IMR-90 (cell line): Measurements from ENCODE around the gene PLCH2. TPM values are rescaled to one million over a fixed set of nuclear protein-coding genes. Genes with fewer than 3 reads are reported as not detected.

Experiments
- ATAC-seq: fragments of 200-7000 bp; cut with Tn5 transposase; 2 replicates; pipeline ENCODE4 v1.9.1; 2020; ENCODE audit warnings: low read depth, mild to moderate bottlenecking, moderate library complexity
- BruUV-seq: library from RNA; stranded (reverse); fragments of 400-500 nt; replicated peaks from 2 replicates; lab custom pipeline; 2021; lab: Mats Ljungman, UMichigan
- CTCF ChIA-PET: fragments of 300-600 bp; formaldehyde crosslinking; extraction: SDS; loops from one replicate; lab custom pipeline; 2021; ENCODE audit warnings: antibody characterized with exemption; lab: Yijun Ruan, JAX
- POLR2A ChIA-PET: fragments of 300-600 bp; sonication (Branson Sonifier 250); formaldehyde crosslinking; loops from one replicate; lab custom pipeline; 2022; ENCODE audit warnings: antibody characterized with exemption; ENCODE audit not compliant: unreplicated experiment; lab: Charles Lee
- DNase-seq: peaks from one replicate; pipeline ENCODE4 v3.0.0; 2013
- H2AFZ ChIP-seq: replicated peaks from 2 replicates; pipeline ENCODE3; 2013; ENCODE audit warnings: low read length, mild to moderate bottlenecking; ENCODE audit not compliant: poor library complexity
- H2AK5ac ChIP-seq: 2 replicates; pipeline ENCODE4 v1.6.1; 2013; ENCODE audit warnings: low read depth, low read length, inconsistent platforms
- H2AK9ac ChIP-seq: replicated peaks from 2 replicates; pipeline ENCODE3; 2013; ENCODE audit warnings: mild to moderate bottlenecking, low read depth, low read length, moderate library complexity; ENCODE audit not compliant: poor library complexity
- H2BK120ac ChIP-seq: 2 replicates; pipeline ENCODE4 v1.6.1; 2013; ENCODE audit warnings: low read depth, low read length, inconsistent platforms
- H2BK15ac ChIP-seq: 3 replicates; pipeline ENCODE4 v1.6.1; 2013; ENCODE audit warnings: low read depth, low read length, inconsistent platforms
- H2BK20ac ChIP-seq: 2 replicates; pipeline ENCODE4 v1.6.1; 2013; ENCODE audit warnings: low read depth, mild to moderate bottlenecking, inconsistent platforms, low read length, moderate library complexity
- H2BK5ac ChIP-seq: 2 replicates; pipeline ENCODE4 v1.6.1; 2013; ENCODE audit warnings: mild to moderate bottlenecking, low read depth, low read length, inconsistent platforms; ENCODE audit not compliant: poor library complexity, severe bottlenecking
- H3K14ac ChIP-seq: replicated peaks from 2 replicates; pipeline ENCODE4 v1.6.1; 2013; ENCODE audit warnings: low read depth, low read length, inconsistent platforms
- H3K18ac ChIP-seq: 2 replicates; pipeline ENCODE4 v1.6.1; 2013; ENCODE audit warnings: low read depth, low read length, control low read depth
- H3K23ac ChIP-seq: 2 replicates; pipeline ENCODE4 v1.6.1; 2013; ENCODE audit warnings: low read depth, low read length, inconsistent platforms
- H3K27ac ChIP-seq: 2 replicates; pipeline ENCODE4 v1.5.1; 2013; ENCODE audit warnings: mild to moderate bottlenecking, control low read depth, low read length; ENCODE audit not compliant: insufficient read depth
- H3K27me3 ChIP-seq: 2 replicates; pipeline ENCODE4 v1.6.1; 2013; ENCODE audit warnings: low read length; ENCODE audit not compliant: control insufficient read depth, insufficient read depth
- H3K36me3 ChIP-seq: 2 replicates; pipeline ENCODE4 v1.6.1; 2013; ENCODE audit warnings: low read length, mixed read lengths; ENCODE audit not compliant: control insufficient read depth, insufficient read depth
- H3K4ac ChIP-seq: 2 replicates; pipeline ENCODE4 v1.6.1; 2013; ENCODE audit warnings: low read depth, low read length, inconsistent platforms
- H3K4me1 ChIP-seq: 2 replicates; pipeline ENCODE4 v1.6.1; 2013; ENCODE audit warnings: low read length, mixed read lengths; ENCODE audit not compliant: control insufficient read depth, insufficient read depth
- H3K4me2 ChIP-seq: 2 replicates; pipeline ENCODE4 v1.6.1; 2013; ENCODE audit warnings: low read depth, mild to moderate bottlenecking, control low read depth, low read length, moderate library complexity
- H3K4me3 ChIP-seq: 2 replicates; pipeline ENCODE4 v1.5.1; 2013; ENCODE audit warnings: low read depth, mild to moderate bottlenecking, control low read depth, low read length, moderate library complexity; ENCODE audit not compliant: insufficient read depth
- H3K56ac ChIP-seq: 2 replicates; pipeline ENCODE4 v1.6.1; 2013; ENCODE audit warnings: low read length, inconsistent platforms; ENCODE audit not compliant: insufficient read depth; ENCODE audit errors: extremely low read depth
- H3K79me1 ChIP-seq, 2 experiments: 2 replicates each; pipeline ENCODE4 v1.6.1; 2013; ENCODE audit warnings: low read length in 2 of 2, inconsistent platforms in 1 of 2, low read depth in 1 of 2
- H3K9ac ChIP-seq: 2 replicates; pipeline ENCODE4 v1.6.1; 2013; ENCODE audit warnings: low read depth, low read length, control low read depth
- H3K9me1 ChIP-seq: 2 replicates; pipeline ENCODE4 v1.6.1; 2013; ENCODE audit warnings: low read length, inconsistent platforms; ENCODE audit not compliant: insufficient read depth
- H3K9me3 ChIP-seq: 2 replicates; pipeline ENCODE4 v1.6.1; 2013; ENCODE audit warnings: low read length; ENCODE audit not compliant: control insufficient read depth, insufficient read depth
- H4K20me1 ChIP-seq: 2 replicates; pipeline ENCODE4 v1.6.1; 2013; ENCODE audit warnings: low read length, inconsistent platforms; ENCODE audit not compliant: insufficient read depth
- H4K5ac ChIP-seq: 2 replicates; pipeline ENCODE4 v1.6.1; 2013; ENCODE audit warnings: mild to moderate bottlenecking, low read depth, low read length, control low read depth
- H4K8ac ChIP-seq, 2 experiments: 2 replicates each; pipeline ENCODE4 v1.6.1; 2013; ENCODE audit warnings: low read depth in 2 of 2, low read length in 2 of 2, control low read depth in 1 of 2, inconsistent platforms in 1 of 2
- H4K91ac ChIP-seq: 2 replicates; pipeline ENCODE4 v1.6.1; 2013; ENCODE audit warnings: low read depth, low read length, inconsistent platforms; ENCODE audit not compliant: insufficient read depth
- BHLHE40 ChIP-seq: fragments of 150-350 bp; IDR thresholded peaks from 2 replicates; pipeline ENCODE4 v1.6.1; 2016; ENCODE audit warnings: mild to moderate bottlenecking, low read depth, low read length
- MAFK ChIP-seq: IDR thresholded peaks from 2 replicates; pipeline ENCODE4 v1.6.1; 2012; ENCODE audit warnings: low read depth, low read length, improper control_type of control experiment
- MAZ ChIP-seq: IDR thresholded peaks from 2 replicates; pipeline ENCODE4 v1.6.1; 2012; ENCODE audit warnings: low read depth, mild to moderate bottlenecking, low read length, improper control_type of control experiment, moderate library complexity, borderline replicate concordance
- MXI1 ChIP-seq: IDR thresholded peaks from 2 replicates; pipeline ENCODE4 v1.6.1; 2012; ENCODE audit warnings: low read depth, mild to moderate bottlenecking, low read length, moderate library complexity, borderline replicate concordance
- NFE2L2 ChIP-seq: fragments of 150-350 bp; IDR thresholded peaks from 2 replicates; pipeline ENCODE4 v1.6.1; 2016; ENCODE audit warnings: low read depth, mild to moderate bottlenecking, low read length
- POLR2A ChIP-seq: IDR thresholded peaks from 2 replicates; pipeline ENCODE4 v1.6.1; 2012; ENCODE audit warnings: mild to moderate bottlenecking, low read depth, low read length
- RAD21 ChIP-seq: IDR thresholded peaks from 2 replicates; pipeline ENCODE4 v1.6.1; 2012; ENCODE audit warnings: low read length, improper control_type of control experiment
- WGBS, 2 experiments: methylation state at CpG; one replicate each; pipeline versions ENCODE4 v1.1.5 to v1.1.7; 2013; ENCODE audit warnings: missing lambda C conversion rate in 2 of 2; ENCODE audit not compliant: insufficient read length in 1 of 2; ENCODE audit errors: extremely low coverage in 2 of 2; 5-methylcytosine and 5-hydroxymethylcytosine counted together
- dilution Hi-C: fragments of 300-500 bp; cut with HindIII; formaldehyde crosslinking; loops from one replicate; pipeline ENCODE4 v1.14.3; 2018; ENCODE audit warnings: low sequenced_read_pairs; ENCODE audit not compliant: unreplicated experiment
- in situ Hi-C: fragments of 300-500 bp; cut with MboI; formaldehyde crosslinking; loops from 3 replicates; pipeline ENCODE4 v1.14.3; 2019; ENCODE audit warnings: low sequenced_read_pairs, inconsistent platforms, mixed read lengths
- intact Hi-C: fragments of 100-400 bp; cut with micrococcal nuclease; formaldehyde crosslinking; loops from 2 replicates; pipeline ENCODE4 v1.10.0; 2022
- polyA plus RNA-seq, 3 experiments: library from polyadenylated mRNA; depleted of rRNA; stranded (reverse); fragments of >200 nt; gene quantifications; 2 replicates each; pipeline ENCODE4 v1.2.3, GENCODE V29; 2012; ENCODE audit warnings: low replicate concordance in 1 of 3
- total RNA-seq: library from RNA; depleted of rRNA; stranded (reverse); fragments of >200 nt; gene quantifications from 2 replicates; pipeline ENCODE4 v1.2.3, GENCODE V29; 2012
- TF ChIP-seq, protein P1 (sequence below): fragments of 150-350 bp; IDR thresholded peaks from 2 replicates; pipeline ENCODE4 v1.6.1; 2016; ENCODE audit warnings: low read depth, mild to moderate bottlenecking, low read length, moderate library complexity, borderline replicate concordance

Gene PLCH2
- total and polyA plus RNA-seq, 2 of the 4 experiments (the other 2 are of a cell fraction), result 0.18 to 1.9 TPM

DNA sequence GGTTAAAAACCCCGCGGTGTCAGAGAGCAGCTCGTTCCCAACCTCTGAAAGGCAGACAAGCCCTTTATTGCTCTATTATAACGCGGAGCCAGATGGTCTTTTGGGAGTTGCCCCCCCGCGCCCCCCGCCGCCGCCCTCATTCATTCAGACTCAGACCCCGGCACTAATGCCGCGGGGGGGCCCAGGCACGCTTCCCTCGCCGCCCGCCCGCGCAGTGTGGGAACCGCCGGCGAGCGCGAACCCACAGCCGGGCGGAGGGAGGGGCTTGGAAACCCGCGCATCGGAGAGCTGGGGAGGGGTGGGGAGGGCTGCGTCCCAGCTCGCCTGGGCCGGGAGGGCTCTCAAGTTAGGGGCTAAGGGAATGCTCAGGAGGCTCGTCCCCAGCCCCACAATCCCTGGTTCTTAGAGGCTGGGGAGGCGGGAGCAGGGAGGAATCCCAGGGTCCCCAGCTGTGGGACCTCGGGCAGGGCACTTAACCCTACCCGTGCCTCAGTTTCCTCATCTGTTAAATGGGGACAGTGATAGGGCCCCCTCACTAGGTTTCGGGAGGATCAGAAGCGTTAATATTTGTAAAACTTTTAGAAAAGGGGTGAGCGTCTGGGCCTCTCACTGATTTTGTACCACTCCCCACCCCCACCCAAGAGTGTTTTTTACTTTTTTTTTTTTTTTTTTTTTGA lies 64.9 kb downstream of the PLCH2 start:
- intact Hi-C loops, result no loop called here

More for the DNA sequence above, 64.9 kb downstream of the PLCH2 start:
- no peak overlapping the region for H4K91ac ChIP-seq
- no peak overlapping the region for H3K4me3 ChIP-seq
- no peaks in the 10 kb centered on the region for H3K9me3 ChIP-seq
- no peak overlapping the region for H3K18ac ChIP-seq
- H2BK120ac ChIP-seq, result no peak overlapping the region
- H2BK5ac ChIP-seq, result no peak overlapping the region
- H3K27ac ChIP-seq, result no peak overlapping the region
- in situ Hi-C loops, result loop anchor here (5.0 to 25.0 kb wide), 2 partner anchors 129 to 354 kb away; partner anchors contain the start of genes FAAP20 and PEX10
- 7% methylated on average over 5 of the region's 39 CpGs; no CpG with 5 or more reads in 1 of the 2 experiments for WGBS, 2 experiments
- H3K36me3 ChIP-seq, result no peaks in the 10 kb centered on the region
- H3K79me1 ChIP-seq, result no peaks in the 10 kb centered on the region
- H2AFZ ChIP-seq, result no peak overlapping the region
- CTCF ChIA-PET, result interaction anchor here (0.6 kb wide), 1 partner anchor 12 kb away, joined by 8 read pairs; no protein-coding TSS in a partner anchor
- H3K14ac ChIP-seq, result no peak overlapping the region
- no peak overlapping the region for H3K9ac ChIP-seq
- H2AK5ac ChIP-seq, result no peak overlapping the region
- POLR2A ChIA-PET, result no interaction called here
- H2BK20ac ChIP-seq, result no peak overlapping the region
- H3K4me1 ChIP-seq, result peaks cover 2% of the 10 kb centered on the region; the same call in 1 of the 2 replicates
- H2AK9ac ChIP-seq, result no peak overlapping the region
- no peak overlapping the region for H3K23ac ChIP-seq
- peaks cover 3% of the 10 kb centered on the region; the same call in 1 of the 2 replicates for H3K9me1 ChIP-seq
- ATAC-seq (no peak), DNase-seq (no peak)
- no peak overlapping the region for H3K56ac ChIP-seq
- no peak overlapping the region for H3K4me2 ChIP-seq
- H2BK15ac ChIP-seq, result no peak overlapping the region
- no peaks in the 10 kb centered on the region for H4K20me1 ChIP-seq
- TF ChIP-seq NFE2L2 (no peak), BHLHE40 (no peak), MXI1 (no peak), RAD21 (no peak), MAFK (no peak), POLR2A (no peak), MAZ (no peak)
- TF ChIP-seq, protein P1, sequence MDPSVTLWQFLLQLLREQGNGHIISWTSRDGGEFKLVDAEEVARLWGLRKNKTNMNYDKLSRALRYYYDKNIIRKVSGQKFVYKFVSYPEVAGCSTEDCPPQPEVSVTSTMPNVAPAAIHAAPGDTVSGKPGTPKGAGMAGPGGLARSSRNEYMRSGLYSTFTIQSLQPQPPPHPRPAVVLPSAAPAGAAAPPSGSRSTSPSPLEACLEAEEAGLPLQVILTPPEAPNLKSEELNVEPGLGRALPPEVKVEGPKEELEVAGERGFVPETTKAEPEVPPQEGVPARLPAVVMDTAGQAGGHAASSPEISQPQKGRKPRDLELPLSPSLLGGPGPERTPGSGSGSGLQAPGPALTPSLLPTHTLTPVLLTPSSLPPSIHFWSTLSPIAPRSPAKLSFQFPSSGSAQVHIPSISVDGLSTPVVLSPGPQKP, result no peak
- no peak overlapping the region for H3K4ac ChIP-seq
- peaks cover 3% of the 10 kb centered on the region; the same call in 1 of the 2 replicates for H3K27me3 ChIP-seq
- dilution Hi-C loops, result no loop called here
- no TSS peak for BruUV-seq
- H4K8ac ChIP-seq, result no peak overlapping the region
- no peak overlapping the region for H4K5ac ChIP-seq
